Mesendoderm (in vitro differentiated cells): ENCODE measurements around the gene ACTR6.

Source experiments
- DNase-seq: peaks from one replicate; pipeline ENCODE4 v3.0.0; 2013
- H2AK5ac ChIP-seq: 2 replicates; pipeline ENCODE4 v1.6.1; 2013; ENCODE audit warnings: low read length, inconsistent platforms
- H2BK120ac ChIP-seq: 2 replicates; pipeline ENCODE4 v1.6.1; 2013; ENCODE audit warnings: low read depth, mild to moderate bottlenecking, low read length, moderate library complexity, mixed read lengths
- H2BK15ac ChIP-seq: replicated peaks from 2 replicates; pipeline ENCODE4 v1.6.1; 2013; ENCODE audit warnings: low read depth, mild to moderate bottlenecking, moderate library complexity
- H2BK5ac ChIP-seq: 2 replicates; pipeline ENCODE4 v1.6.1; 2013; ENCODE audit warnings: low read length, inconsistent platforms
- H3K18ac ChIP-seq: 2 replicates; pipeline ENCODE4 v1.6.1; 2013; ENCODE audit warnings: mild to moderate bottlenecking, low read length, mixed read lengths
- H3K23ac ChIP-seq: one replicate; pipeline ENCODE4 v1.6.1; 2013; ENCODE audit warnings: low read length
- H3K27ac ChIP-seq: 2 replicates; pipeline ENCODE4 v1.5.1; 2013; ENCODE audit warnings: low read depth, mild to moderate bottlenecking, inconsistent platforms, low read length, moderate library complexity
- H3K27me3 ChIP-seq: 2 replicates; pipeline ENCODE4 v1.6.1; 2013; ENCODE audit warnings: low read length, control low read depth, mild to moderate bottlenecking, inconsistent platforms; ENCODE audit not compliant: insufficient read depth, poor library complexity
- H3K36me3 ChIP-seq: 2 replicates; pipeline ENCODE4 v1.6.1; 2013; ENCODE audit warnings: low read length, inconsistent platforms; ENCODE audit not compliant: control insufficient read depth, insufficient read depth
- H3K4ac ChIP-seq: one replicate; pipeline ENCODE4 v1.6.1; 2013; ENCODE audit warnings: low read depth, mild to moderate bottlenecking, low read length, moderate library complexity
- H3K4me1 ChIP-seq: 2 replicates; pipeline ENCODE4 v1.6.1; 2013; ENCODE audit warnings: low read depth, low read length, inconsistent platforms; ENCODE audit not compliant: control insufficient read depth
- H3K4me2 ChIP-seq: 2 replicates; pipeline ENCODE4 v1.6.1; 2013; ENCODE audit warnings: low read length
- H3K4me3 ChIP-seq: 2 replicates; pipeline ENCODE4 v1.5.1; 2013; ENCODE audit warnings: mild to moderate bottlenecking, low read length
- H3K56ac ChIP-seq: one replicate; pipeline ENCODE4 v1.6.1; 2013; ENCODE audit warnings: low read length
- H3K79me1 ChIP-seq: 2 replicates; pipeline ENCODE4 v1.6.1; 2013; ENCODE audit warnings: low read length, inconsistent platforms
- H3K79me2 ChIP-seq: 2 replicates; pipeline ENCODE4 v1.6.1; 2013; ENCODE audit warnings: mild to moderate bottlenecking, low read length; ENCODE audit not compliant: control insufficient read depth, insufficient read depth
- H3K9ac ChIP-seq: 2 replicates; pipeline ENCODE4 v1.6.1; 2013; ENCODE audit warnings: low read length, inconsistent platforms
- H4K5ac ChIP-seq: one replicate; pipeline ENCODE4 v1.6.1; 2013; ENCODE audit warnings: low read length
- H4K8ac ChIP-seq: one replicate; pipeline ENCODE4 v1.6.1; 2013; ENCODE audit warnings: low read depth, mild to moderate bottlenecking, control low read depth, low read length, moderate library complexity
- WGBS: extraction: QIAGEN DNeasy Blood & Tissue Kit; methylation state at CpG from one replicate; pipeline ENCODE4 v1.1.7; 2013; ENCODE audit warnings: low lambda C conversion rate, missing lambda C conversion rate; ENCODE audit not compliant: insufficient coverage; ENCODE audit errors: extremely low coverage; 5-methylcytosine and 5-hydroxymethylcytosine counted together

Gene ACTR6

GRCh38 chr12:100165356-100165755 lies 35.3 kb upstream of the ACTR6 start:
- H3K4me2 ChIP-seq = no peak overlapping the region
- no peak overlapping the region for H2BK120ac ChIP-seq
- no peaks in the 10 kb centered on the region for H3K79me2 ChIP-seq
- H4K8ac ChIP-seq = no peak overlapping the region
- no peaks in the 10 kb centered on the region for H3K79me1 ChIP-seq
- DNase-seq = no peak
- no peak overlapping the region for H2AK5ac ChIP-seq
- H3K4ac ChIP-seq = no peak overlapping the region
- H3K56ac ChIP-seq = no peak overlapping the region
- H3K9ac ChIP-seq = no peak overlapping the region
- no CpG with 5 or more reads among the region's 3 CpGs for WGBS
- H3K18ac ChIP-seq = no peak overlapping the region
- H3K4me3 ChIP-seq = no peak overlapping the region
- no peaks in the 10 kb centered on the region for H3K36me3 ChIP-seq
- H2BK15ac ChIP-seq = no peak overlapping the region
- no peaks in the 10 kb centered on the region for H3K27me3 ChIP-seq
- no peak overlapping the region for H3K23ac ChIP-seq
- H3K27ac ChIP-seq = no peak overlapping the region
- H4K5ac ChIP-seq = no peak overlapping the region
- no peaks in the 10 kb centered on the region for H3K4me1 ChIP-seq
- no peak overlapping the region for H2BK5ac ChIP-seq

GRCh38 chr12:100166232-100166631 lies 34.4 kb upstream of the ACTR6 start:
- no peak overlapping the region for H2BK5ac ChIP-seq
- H3K4ac ChIP-seq = no peak overlapping the region
- H3K79me1 ChIP-seq = no peaks in the 10 kb centered on the region
- no peak overlapping the region for H4K8ac ChIP-seq
- no peaks in the 10 kb centered on the region for H3K36me3 ChIP-seq
- H2BK120ac ChIP-seq = no peak overlapping the region
- H2BK15ac ChIP-seq = no peak overlapping the region
- no peak overlapping the region for H3K4me2 ChIP-seq
- H3K23ac ChIP-seq = no peak overlapping the region
- H3K4me1 ChIP-seq = no peaks in the 10 kb centered on the region
- H3K79me2 ChIP-seq = no peaks in the 10 kb centered on the region
- H4K5ac ChIP-seq = no peak overlapping the region
- H3K9ac ChIP-seq = no peak overlapping the region
- H3K18ac ChIP-seq = no peak overlapping the region
- no CpG with 5 or more reads among the region's 10 CpGs for WGBS
- H3K56ac ChIP-seq = no peak overlapping the region
- H3K27ac ChIP-seq = no peak overlapping the region
- no peaks in the 10 kb centered on the region for H3K27me3 ChIP-seq
- no peak overlapping the region for H3K4me3 ChIP-seq
- no peak overlapping the region for H2AK5ac ChIP-seq
- no peak for DNase-seq

- whole genome bisulfite sequencing = no CpG with 5 or more reads among the region's 4 CpGs
- no peak overlapping the region for H3K18ac ChIP-seq
- H3K27me3 ChIP-seq = no peaks in the 10 kb centered on the region
- H2AK5ac ChIP-seq = no peak overlapping the region
- no peak overlapping the region for H3K4me3 ChIP-seq
- no peak overlapping the region for H3K56ac ChIP-seq
- H4K5ac ChIP-seq = no peak overlapping the region
- H3K27ac ChIP-seq = no peak overlapping the region
- H3K23ac ChIP-seq = no peak overlapping the region
- H3K4me2 ChIP-seq = no peak overlapping the region
- no peaks in the 10 kb centered on the region for H3K4me1 ChIP-seq
- no peak overlapping the region for H2BK5ac ChIP-seq
- H3K36me3 ChIP-seq = no peaks in the 10 kb centered on the region
- no peaks in the 10 kb centered on the region for H3K79me2 ChIP-seq
- H3K9ac ChIP-seq = no peak overlapping the region
- H3K4ac ChIP-seq = no peak overlapping the region
- no peak overlapping the region for H2BK120ac ChIP-seq
- no peak overlapping the region for H4K8ac ChIP-seq
- no peak overlapping the region for H2BK15ac ChIP-seq
- no peaks in the 10 kb centered on the region for H3K79me1 ChIP-seq
- no peak for DNase-seq
Observed at GRCh38 chr12:100168562-100168961, 32.1 kb upstream of the ACTR6 start.

GRCh38 chr12:100169345-100169744 lies 31.3 kb upstream of the ACTR6 start:
- Histone ChIP-seq H3K27me3 (no peaks in the 10 kb centered on the region), H3K18ac (no peak overlapping the region), H3K23ac (no peak overlapping the region), H3K4me3 (no peak overlapping the region), H3K4me2 (no peak overlapping the region), H3K56ac (no peak overlapping the region), H3K36me3 (no peaks in the 10 kb centered on the region), H3K4me1 (no peaks in the 10 kb centered on the region), H2BK15ac (no peak overlapping the region), H4K5ac (no peak overlapping the region), H3K79me2 (no peaks in the 10 kb centered on the region), H2BK120ac (no peak overlapping the region), H3K4ac (no peak overlapping the region), H2BK5ac (no peak overlapping the region), H3K79me1 (no peaks in the 10 kb centered on the region), H3K27ac (no peak overlapping the region), H3K9ac (no peak overlapping the region), H2AK5ac (no peak overlapping the region), H4K8ac (no peak overlapping the region)
- no CpG with 5 or more reads among the region's 9 CpGs for WGBS
- DNase-seq = no peak

GRCh38 chr12:100170313-100170858 lies 30.2 kb upstream of the ACTR6 start:
- Histone ChIP-seq H3K4me1 (no peaks in the 10 kb centered on the region), H3K4ac (no peak overlapping the region), H3K18ac (no peak overlapping the region), H2BK120ac (no peak overlapping the region), H3K79me1 (no peaks in the 10 kb centered on the region), H3K9ac (no peak overlapping the region), H3K23ac (no peak overlapping the region), H3K56ac (no peak overlapping the region), H3K4me2 (no peak overlapping the region), H2BK5ac (no peak overlapping the region), H4K8ac (no peak overlapping the region), H2BK15ac (no peak overlapping the region), H3K27me3 (no peaks in the 10 kb centered on the region), H3K27ac (no peak overlapping the region), H3K36me3 (no peaks in the 10 kb centered on the region), H2AK5ac (no peak overlapping the region), H3K79me2 (no peaks in the 10 kb centered on the region), H3K4me3 (no peak overlapping the region), H4K5ac (no peak overlapping the region)
- no CpG with 5 or more reads among the region's 7 CpGs for WGBS
- no peak for DNase-seq

GRCh38 chr12:100171248-100171647 lies 29.4 kb upstream of the ACTR6 start:
- Histone ChIP-seq H2BK5ac (no peak overlapping the region), H3K9ac (no peak overlapping the region), H3K23ac (no peak overlapping the region), H3K27ac (no peak overlapping the region), H4K5ac (no peak overlapping the region), H3K4ac (no peak overlapping the region), H3K4me3 (no peak overlapping the region), H3K18ac (no peak overlapping the region), H2AK5ac (no peak overlapping the region), H3K36me3 (no peaks in the 10 kb centered on the region), H3K4me1 (no peaks in the 10 kb centered on the region), H2BK120ac (no peak overlapping the region), H4K8ac (no peak overlapping the region), H3K27me3 (no peaks in the 10 kb centered on the region), H3K79me1 (no peaks in the 10 kb centered on the region), H3K4me2 (no peak overlapping the region), H3K79me2 (no peaks in the 10 kb centered on the region), H3K56ac (no peak overlapping the region), H2BK15ac (no peak overlapping the region)
- DNase-seq = no peak
